Endothelial cell of umbilical vein (primary cell): Measurements from ENCODE around the gene ALOX5. TPM values are rescaled to one million over a fixed set of nuclear protein-coding genes. Genes with fewer than 3 reads are reported as not detected.
"Not testable (repeated sequence)": the region's sequence is repeated elsewhere in the genome, so short reads cannot be mapped to it uniquely, and the experiment has no call there.

Experiments used
- BruUV-seq: library from RNA; stranded (reverse); fragments of 400-500 nt; replicated peaks from 2 replicates; lab custom pipeline; 2021; lab: Mats Ljungman, UMichigan
- CTCF ChIA-PET: fragments of 300-600, 350-600 bp; sonication (Branson Sonifier 250); formaldehyde crosslinking; loops from one replicate; lab custom pipeline; 2021; ENCODE audit warnings: antibody characterized with exemption, inconsistent platforms; lab: Charles Lee
- POLR2A ChIA-PET: fragments of 300-600, 350-600 bp; sonication (Branson Sonifier 250); formaldehyde crosslinking; loops from one replicate; lab custom pipeline; 2021; ENCODE audit warnings: antibody characterized with exemption, inconsistent platforms; lab: Charles Lee
- DNase-seq: peaks from one replicate; pipeline ENCODE4 v3.0.0-alpha.2; 2011; ENCODE audit warnings: low read depth, low spot score
- FAIRE-seq: peaks from 2 replicates; lab custom pipeline; 2011; peaks lifted over from hg19 to GRCh38; lab: Jason Lieb, UNC
- H2AFZ ChIP-seq: 2 replicates; pipeline ENCODE4 v1.6.0; 2012; ENCODE audit warnings: low read depth, low read length, control low read depth, inconsistent platforms
- H3K27ac ChIP-seq: 2 replicates; pipeline ENCODE4 v1.5.1; 2011; ENCODE audit warnings: low read depth, mild to moderate bottlenecking, control low read depth, low read length, moderate library complexity; ENCODE audit not compliant: insufficient read depth
- H3K27me3 ChIP-seq, 2 experiments: 2 replicates each; pipeline versions ENCODE4 v1.6.0 to v1.6.1; 2011; ENCODE audit warnings: low read length in 2 of 2, mixed read lengths in 1 of 2; ENCODE audit not compliant: control insufficient read depth in 2 of 2, insufficient read depth in 2 of 2
- H3K36me3 ChIP-seq, 2 experiments: 2 replicates in 1 of 2; 3 replicates in 1 of 2; pipeline ENCODE4 v1.5.1; 2011; ENCODE audit warnings: low read length in 2 of 2, mild to moderate bottlenecking in 1 of 2, moderate library complexity in 1 of 2; ENCODE audit not compliant: control insufficient read depth in 2 of 2, insufficient read depth in 2 of 2; ENCODE audit errors: extremely low read depth in 1 of 2
- H3K4me1 ChIP-seq: 3 replicates; pipeline ENCODE4 v1.5.1; 2011; ENCODE audit warnings: mild to moderate bottlenecking, low read length; ENCODE audit not compliant: control insufficient read depth, insufficient read depth; ENCODE audit errors: extremely low read depth
- H3K4me2 ChIP-seq: 2 replicates; pipeline ENCODE4 v1.6.1; 2011; ENCODE audit warnings: low read length, control low read depth, mixed read lengths; ENCODE audit not compliant: insufficient read depth
- H3K4me3 ChIP-seq, 3 experiments: fragments of 200-600 bp in 1 of 3; sonication (generic), shearing (Covaris generic) in 1 of 3; replicated peaks in 1 of 3; 2 replicates each; pipeline ENCODE4 v1.5.1; 2011 to 2016; ENCODE audit warnings: control low read depth in 3 of 3, low read length in 3 of 3, mild to moderate bottlenecking in 2 of 3, inconsistent platforms in 1 of 3, low read depth in 1 of 3, moderate library complexity in 1 of 3; ENCODE audit not compliant: insufficient read depth in 1 of 3
- H3K79me2 ChIP-seq: 2 replicates; pipeline ENCODE4 v1.6.0; 2012; ENCODE audit warnings: low read length, inconsistent platforms; ENCODE audit not compliant: control insufficient read depth, insufficient read depth
- H3K9ac ChIP-seq: replicated peaks from 2 replicates; pipeline ENCODE3; 2011; ENCODE audit warnings: low read length, control low read depth; ENCODE audit not compliant: insufficient read depth; ENCODE audit errors: extremely low read depth
- H3K9me1 ChIP-seq: replicated peaks from 3 replicates; pipeline ENCODE4 v1.6.0; 2011; ENCODE audit warnings: mild to moderate bottlenecking, low read length; ENCODE audit not compliant: control insufficient read depth, insufficient read depth; ENCODE audit errors: extremely low read depth
- H3K9me3 ChIP-seq: replicated peaks from 2 replicates; pipeline ENCODE4 v1.5.1; 2012; ENCODE audit warnings: low read length, inconsistent platforms; ENCODE audit not compliant: control insufficient read depth, insufficient read depth
- H4K20me1 ChIP-seq: replicated peaks from 2 replicates; pipeline ENCODE3; 2011; ENCODE audit warnings: mild to moderate bottlenecking, low read length; ENCODE audit not compliant: control insufficient read depth, insufficient read depth; ENCODE audit errors: extremely low read depth
- dilution Hi-C: fragments of 300-500 bp; cut with MboI; formaldehyde crosslinking; loops from one replicate; pipeline ENCODE4 v1.15.0; 2019; ENCODE audit warnings: low sequenced_read_pairs; ENCODE audit not compliant: extremely low pct_ligation_motif_present
- intact Hi-C: fragments of 100-400 bp; cut with micrococcal nuclease; formaldehyde crosslinking; loops from one replicate; pipeline ENCODE4 v1.10.0; 2022
- polyA plus RNA-seq, 4 experiments: library from polyadenylated mRNA; depleted of rRNA in 3 of 4; stranded (reverse) in 3 of 4; unstranded in 1 of 4; fragments of >200 nt; gene quantifications; 2 replicates each; pipeline versions ENCODE4 v1.2.1 to v1.2.3, GENCODE V29; 2011 to 2012; ENCODE audit warnings: missing spikeins in 1 of 4
- total RNA-seq: library from RNA; stranded (reverse); gene quantifications from 2 replicates; pipeline ENCODE4 v1.2.3, GENCODE V29; 2021

Gene ALOX5
- total and polyA plus RNA-seq, 2 donors (not counting 3 experiments of a cell fraction or from before 2014, with no cell fraction given): 0.04 TPM; not detected in 1

- H3K9me3 ChIP-seq, H4K20me1 ChIP-seq, H3K9me1 ChIP-seq, intact Hi-C loops, H3K79me2 ChIP-seq, H3K9ac ChIP-seq, FAIRE-seq, CTCF ChIA-PET, H3K36me3 ChIP-seq, BruUV-seq, dilution Hi-C loops, DNase-seq, H3K4me1 ChIP-seq, POLR2A ChIA-PET, H3K27me3 ChIP-seq, H2AFZ ChIP-seq, H3K4me2 ChIP-seq, H3K4me3 ChIP-seq, H3K27ac ChIP-seq: not testable (repeated sequence)
These were observed 26.6 kb upstream of the ALOX5 start for GRCh38 chr10:45347464-45347863.

- DNase-seq, FAIRE-seq, POLR2A ChIA-PET, BruUV-seq, H3K4me3 ChIP-seq, H3K79me2 ChIP-seq, CTCF ChIA-PET, H3K4me2 ChIP-seq, H3K9me1 ChIP-seq, H3K9ac ChIP-seq, H2AFZ ChIP-seq, dilution Hi-C loops, intact Hi-C loops, H3K27ac ChIP-seq, H3K36me3 ChIP-seq, H3K27me3 ChIP-seq, H3K9me3 ChIP-seq, H4K20me1 ChIP-seq, H3K4me1 ChIP-seq: not testable (repeated sequence)
These were observed 25.7 kb upstream of the ALOX5 start for GRCh38 chr10:45348196-45348765.
